VCaP (cell line): ENCODE results near the gene FAT4.

Experiments
- H3K27ac ChIP-seq: fragments of 450-650 bp; 2 replicates; pipeline ENCODE4 v1.5.1; 2017
- CTCF ChIP-seq: fragments of 450-650 bp; conservative IDR thresholded peaks from 2 replicates; pipeline ENCODE4 v1.5.1; 2017; ENCODE audit warnings: mild to moderate bottlenecking, moderate library complexity

Gene FAT4

GRCh38 chr4:125357675-125358074, 42.9 kb downstream of the FAT4 start:
- H3K27ac ChIP-seq, result no peak overlapping the region
- no peak for TF ChIP-seq CTCF

GRCh38 chr4:125358453-125358852, 43.7 kb downstream of the FAT4 start:
- no peak overlapping the region for H3K27ac ChIP-seq
- no peak for TF ChIP-seq CTCF

GRCh38 chr4:125359363-125359762, 44.6 kb downstream of the FAT4 start:
- no peak for TF ChIP-seq CTCF
- no peak overlapping the region for H3K27ac ChIP-seq

- no peak overlapping the region for H3K27ac ChIP-seq
- TF ChIP-seq CTCF, result no peak
These were observed 45.3 kb downstream of the FAT4 start for GRCh38 chr4:125359960-125360634.

GRCh38 chr4:125360727-125361126, 46.0 kb downstream of the FAT4 start:
- H3K27ac ChIP-seq, result no peak overlapping the region
- TF ChIP-seq CTCF, result no peak
